HL-60 (cell line): Measurements from ENCODE around the gene OXER1.

Source experiments
- DNase-seq, 2 experiments: peaks; one replicate each; pipeline ENCODE4 v3.0.0-alpha.2; 2010 to 2020; ENCODE audit warnings: low read depth in 1 of 2, low spot score in 1 of 2
- H3K27ac ChIP-seq: fragments of 250-450 bp; sonication (Bioruptor Pico); replicated peaks from 2 replicates; pipeline ENCODE4 v1.5.1; 2020; ENCODE audit warnings: mild to moderate bottlenecking, moderate library complexity
- H3K27me3 ChIP-seq: fragments of 250-450 bp; sonication (Bioruptor Pico); 2 replicates; pipeline ENCODE4 v1.5.1; 2021; ENCODE audit warnings: mild to moderate bottlenecking, moderate library complexity; ENCODE audit not compliant: insufficient read depth, poor library complexity, severe bottlenecking
- H3K4me3 ChIP-seq: replicated peaks from 2 replicates; pipeline ENCODE4 v1.5.1; 2011; ENCODE audit warnings: mild to moderate bottlenecking, control low read depth, low read length; ENCODE audit not compliant: insufficient read depth
- GABPA ChIP-seq: IDR thresholded peaks from 2 replicates; pipeline ENCODE4 v1.6.1; 2012; ENCODE audit warnings: low read depth
- POLR2AphosphoS5 ChIP-seq: IDR thresholded peaks from 2 replicates; pipeline ENCODE4 v1.6.1; 2012; ENCODE audit warnings: low read depth
- REST ChIP-seq: IDR thresholded peaks from 2 replicates; pipeline ENCODE4 v1.6.1; 2012; ENCODE audit warnings: low read depth; ENCODE audit not compliant: insufficient replicate concordance
- SPI1 ChIP-seq: IDR thresholded peaks from 2 replicates; pipeline ENCODE4 v1.6.1; 2012; ENCODE audit warnings: low read depth, mild to moderate bottlenecking, borderline replicate concordance
- TF ChIP-seq, protein P1 (sequence below): IDR thresholded peaks from one replicate; pipeline ENCODE4 v1.5.1; 2011; ENCODE audit warnings: low read length, control low read depth, inconsistent platforms; ENCODE audit not compliant: insufficient read depth

OXER1 gene

GRCh38 chr2:42781181-42781580 is 17.2 kb upstream of the OXER1 start:
- no peak for DNase-seq
- H3K27me3 ChIP-seq: no peaks in the 10 kb centered on the region
- H3K4me3 ChIP-seq: no peak overlapping the region
- TF ChIP-seq, protein P1, sequence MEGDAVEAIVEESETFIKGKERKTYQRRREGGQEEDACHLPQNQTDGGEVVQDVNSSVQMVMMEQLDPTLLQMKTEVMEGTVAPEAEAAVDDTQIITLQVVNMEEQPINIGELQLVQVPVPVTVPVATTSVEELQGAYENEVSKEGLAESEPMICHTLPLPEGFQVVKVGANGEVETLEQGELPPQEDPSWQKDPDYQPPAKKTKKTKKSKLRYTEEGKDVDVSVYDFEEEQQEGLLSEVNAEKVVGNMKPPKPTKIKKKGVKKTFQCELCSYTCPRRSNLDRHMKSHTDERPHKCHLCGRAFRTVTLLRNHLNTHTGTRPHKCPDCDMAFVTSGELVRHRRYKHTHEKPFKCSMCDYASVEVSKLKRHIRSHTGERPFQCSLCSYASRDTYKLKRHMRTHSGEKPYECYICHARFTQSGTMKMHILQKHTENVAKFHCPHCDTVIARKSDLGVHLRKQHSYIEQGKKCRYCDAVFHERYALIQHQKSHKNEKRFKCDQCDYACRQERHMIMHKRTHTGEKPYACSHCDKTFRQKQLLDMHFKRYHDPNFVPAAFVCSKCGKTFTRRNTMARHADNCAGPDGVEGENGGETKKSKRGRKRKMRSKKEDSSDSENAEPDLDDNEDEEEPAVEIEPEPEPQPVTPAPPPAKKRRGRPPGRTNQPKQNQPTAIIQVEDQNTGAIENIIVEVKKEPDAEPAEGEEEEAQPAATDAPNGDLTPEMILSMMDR: no peak
- TF ChIP-seq GABPA (no peak), SPI1 (no peak), POLR2AphosphoS5 (no peak), REST (no peak)
- H3K27ac ChIP-seq: no peak overlapping the region

- TF ChIP-seq SPI1 (no peak), POLR2AphosphoS5 (no peak), REST (no peak), GABPA (no peak)
- TF ChIP-seq, protein P1: no peak
- no peak overlapping the region for H3K27ac ChIP-seq
- H3K27me3 ChIP-seq: no peaks in the 10 kb centered on the region
- DNase-seq: no peak
- H3K4me3 ChIP-seq: no peak overlapping the region
Observed at GRCh38 chr2:42777883-42778805, 14.2 kb upstream of the OXER1 start.

- Histone ChIP-seq H3K4me3 (no peak overlapping the region), H3K27ac (no peak overlapping the region), H3K27me3 (no peaks in the 10 kb centered on the region)
- no peak for DNase-seq
- TF ChIP-seq POLR2AphosphoS5: no peak
- TF ChIP-seq SPI1: no peak
- no peak for TF ChIP-seq GABPA
- no peak for TF ChIP-seq REST
- TF ChIP-seq, protein P1: no peak
Observed at GRCh38 chr2:42775810-42776209, 11.9 kb upstream of the OXER1 start.
